ENCODE measurements around the gene VGLL4. TPM values are rescaled to one million over a fixed set of nuclear protein-coding genes. Genes with fewer than 3 reads are reported as not detected.

Gene VGLL4
- total RNA-seq, 1 donor from 2014 or later = 146 TPM

DNA sequence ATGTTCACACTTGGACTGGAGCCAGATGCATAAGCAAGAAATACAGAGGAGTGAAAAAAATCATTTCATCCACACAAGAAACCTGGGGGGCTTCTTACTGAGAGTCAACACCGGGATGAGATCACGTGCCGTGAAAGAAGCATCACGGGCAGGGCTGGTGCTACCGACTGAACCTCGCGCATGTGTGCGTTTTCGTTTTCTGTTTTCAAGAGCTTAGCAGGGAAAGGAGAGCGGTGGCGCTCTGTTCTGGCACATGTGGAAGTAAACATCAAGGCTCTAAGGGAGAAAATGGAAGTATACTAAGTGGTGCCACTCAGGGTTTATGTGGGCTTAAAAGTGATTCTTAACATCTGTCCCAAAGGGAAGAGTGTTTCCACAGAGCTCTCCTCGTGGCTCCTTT lies 55.9 kb downstream of the VGLL4 start:
- peaks cover 36 to 73% of the 10 kb centered on the region in 2 donors for H3K4me1 ChIP-seq
- TF ChIP-seq, protein P1, sequence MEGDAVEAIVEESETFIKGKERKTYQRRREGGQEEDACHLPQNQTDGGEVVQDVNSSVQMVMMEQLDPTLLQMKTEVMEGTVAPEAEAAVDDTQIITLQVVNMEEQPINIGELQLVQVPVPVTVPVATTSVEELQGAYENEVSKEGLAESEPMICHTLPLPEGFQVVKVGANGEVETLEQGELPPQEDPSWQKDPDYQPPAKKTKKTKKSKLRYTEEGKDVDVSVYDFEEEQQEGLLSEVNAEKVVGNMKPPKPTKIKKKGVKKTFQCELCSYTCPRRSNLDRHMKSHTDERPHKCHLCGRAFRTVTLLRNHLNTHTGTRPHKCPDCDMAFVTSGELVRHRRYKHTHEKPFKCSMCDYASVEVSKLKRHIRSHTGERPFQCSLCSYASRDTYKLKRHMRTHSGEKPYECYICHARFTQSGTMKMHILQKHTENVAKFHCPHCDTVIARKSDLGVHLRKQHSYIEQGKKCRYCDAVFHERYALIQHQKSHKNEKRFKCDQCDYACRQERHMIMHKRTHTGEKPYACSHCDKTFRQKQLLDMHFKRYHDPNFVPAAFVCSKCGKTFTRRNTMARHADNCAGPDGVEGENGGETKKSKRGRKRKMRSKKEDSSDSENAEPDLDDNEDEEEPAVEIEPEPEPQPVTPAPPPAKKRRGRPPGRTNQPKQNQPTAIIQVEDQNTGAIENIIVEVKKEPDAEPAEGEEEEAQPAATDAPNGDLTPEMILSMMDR (IDR thresholded peaks at IDR 0.05) = no peak
- H3K27ac ChIP-seq = peak overlapping the region; percentile 70 to 83
- no peaks in the 10 kb centered on the region for H3K9me3 ChIP-seq
- intact Hi-C loops (cut with DNase I) = no loop called here
- H3K4me3 ChIP-seq = peak overlapping the region in 1 of 2 donors; percentile 19
- no peak for DNase-seq (ENCODE audit: low spot score in 2 of 2)
- H3K36me3 ChIP-seq = no peaks in the 10 kb centered on the region
- H3K27me3 ChIP-seq = no peaks in the 10 kb centered on the region

GRCh38 chr3:11584570-11584969 lies 59.1 kb downstream of the VGLL4 start:
- peak overlapping the region in 1 of 2 donors; percentile 1 for H3K27ac ChIP-seq
- peaks cover 16 to 61% of the 10 kb centered on the region in 2 donors for H3K4me1 ChIP-seq

GRCh38 chr3:11583638-11584046 lies 60.1 kb downstream of the VGLL4 start:
- H3K4me3 ChIP-seq = no peak overlapping the region
- intact Hi-C loops (cut with DNase I) = no loop called here
- H3K4me1 ChIP-seq = peaks cover 7 to 52% of the 10 kb centered on the region in 2 donors
- TF ChIP-seq, protein P1 (IDR thresholded peaks at IDR 0.05) = no peak
- H3K36me3 ChIP-seq = no peaks in the 10 kb centered on the region
- no peaks in the 10 kb centered on the region for H3K9me3 ChIP-seq
- peak overlapping the region; percentile 26 to 39 for H3K27ac ChIP-seq
- no peak for DNase-seq (ENCODE audit: low spot score in 2 of 2)
- H3K27me3 ChIP-seq = no peaks in the 10 kb centered on the region

More at GRCh38 chr3:11584570-11584969, 59.1 kb downstream of the VGLL4 start:
- H3K4me3 ChIP-seq = no peak overlapping the region
- intact Hi-C loops (cut with DNase I) = no loop called here
- H3K9me3 ChIP-seq = no peaks in the 10 kb centered on the region
- H3K36me3 ChIP-seq = no peaks in the 10 kb centered on the region
- no peak for DNase-seq (ENCODE audit: low spot score in 2 of 2)
- no peaks in the 10 kb centered on the region for H3K27me3 ChIP-seq
- TF ChIP-seq, protein P1 (IDR thresholded peaks at IDR 0.05) = no peak

GRCh38 chr3:11583235-11583634 lies 60.5 kb downstream of the VGLL4 start:
- peaks cover 4 to 48% of the 10 kb centered on the region in 2 donors for H3K4me1 ChIP-seq
- no peaks in the 10 kb centered on the region for H3K9me3 ChIP-seq
- peak overlapping the region in 1 of 2 donors; percentile 55 for H3K4me3 ChIP-seq
- TF ChIP-seq, protein P1 (IDR thresholded peaks at IDR 0.05) = no peak
- peak overlapping the region; percentile 26 to 39 for H3K27ac ChIP-seq
- no peaks in the 10 kb centered on the region for H3K27me3 ChIP-seq
- DNase-seq (ENCODE audit: low spot score in 2 of 2) = no peak
- no peaks in the 10 kb centered on the region for H3K36me3 ChIP-seq
- intact Hi-C loops (cut with DNase I) = no loop called here

GRCh38 chr3:11582191-11582968 lies 61.3 kb downstream of the VGLL4 start:
- Histone ChIP-seq H3K36me3 (no peaks in the 10 kb centered on the region), H3K4me1 (peaks cover 4 to 41% of the 10 kb centered on the region in 2 donors), H3K27ac (peak overlapping the region; percentile 61 to 68), H3K27me3 (no peaks in the 10 kb centered on the region), H3K4me3 (peak overlapping the region; percentile 34 to 55), H3K9me3 (no peaks in the 10 kb centered on the region)
- TF ChIP-seq, protein P1 (IDR thresholded peaks at IDR 0.05) = no peak
- peak in 1 of 2 donors; percentile 84 for DNase-seq (ENCODE audit: low spot score in 2 of 2)
- intact Hi-C loops (cut with DNase I) = no loop called here

Data from ascending aorta (tissue), 2 donors.